ENCODE data around the gene PSMC3.

DNA sequence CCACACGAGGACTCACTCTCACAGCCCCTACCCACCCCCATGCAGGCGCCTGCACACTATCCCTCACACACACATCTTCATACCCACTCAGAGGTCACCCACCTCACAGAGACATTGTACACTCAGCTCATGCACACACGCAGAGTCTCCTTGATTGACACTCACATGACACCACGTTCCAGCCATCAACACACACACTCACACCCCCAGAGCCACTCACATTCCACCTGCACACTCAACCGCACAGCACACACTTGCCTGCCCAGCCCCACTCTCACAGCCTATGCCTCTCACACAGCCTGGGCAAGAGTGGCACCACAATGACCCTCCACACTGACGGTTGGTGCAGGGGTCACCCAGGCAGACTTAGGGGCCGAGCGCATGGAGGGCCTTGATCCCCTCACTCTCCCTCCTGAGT, 50.1 kb downstream of the PSMC3 start:
- TF ChIP-seq CTCF (conservative IDR thresholded peaks at IDR 0.05; ENCODE audit: low read depth, low read length) (no peak), EZH2phosphoT487 (IDR thresholded peaks at IDR 0.05; ENCODE audit: borderline replicate concordance, low read length) (no peak), EZH2 (IDR thresholded peaks at IDR 0.05; ENCODE audit: low read length, unreplicated experiment) (no peak)
